ENCODE measurements around the gene PPP1R1A.

Gene PPP1R1A

DNA sequence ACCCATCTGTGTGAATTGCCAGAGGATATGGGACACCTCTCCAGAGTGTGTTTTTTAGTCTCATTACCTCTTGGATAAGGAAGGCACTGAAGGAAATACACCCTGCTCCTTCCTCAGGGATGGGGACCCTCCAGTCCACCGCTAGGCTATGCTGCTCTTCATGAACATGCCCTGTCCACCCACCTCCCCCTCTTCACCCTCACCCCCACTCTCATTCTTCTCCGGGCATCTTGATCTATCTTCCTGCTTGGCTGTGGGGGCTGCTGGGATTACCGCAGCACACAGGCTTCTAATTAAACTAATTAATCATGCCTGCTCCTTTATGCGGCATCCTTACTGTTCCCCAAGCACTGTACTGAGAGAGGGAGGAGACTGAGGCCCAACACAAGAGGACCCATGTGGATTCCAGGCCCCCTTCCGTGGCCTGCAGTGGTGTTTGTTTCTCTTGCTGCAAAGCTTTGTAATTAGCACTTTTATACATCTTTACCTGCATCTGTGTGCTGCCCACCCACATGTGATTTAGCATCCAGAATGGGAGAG, 46.6 kb downstream of the PPP1R1A start:
- Histone ChIP-seq H3K27me3 (ENCODE audit: control insufficient read depth, insufficient read depth, low read length) (no peaks in the 10 kb centered on the region), H3K27ac (ENCODE audit: low read length) (no peak overlapping the region), H3K36me3 (ENCODE audit: control insufficient read depth, insufficient read depth, low read length) (no peaks in the 10 kb centered on the region), H3K4me1 (ENCODE audit: control insufficient read depth, insufficient read depth, low read length) (no peaks in the 10 kb centered on the region), H3K4me3 (ENCODE audit: low read length) (no peak overlapping the region), H3K9me3 (ENCODE audit: control insufficient read depth, insufficient read depth, low read length) (no peaks in the 10 kb centered on the region)
- no CpG with 5 or more reads among the region's 5 CpGs for WGBS (ENCODE audit: insufficient coverage, insufficient read length)
- no peak for DNase-seq (ENCODE audit: low read depth, low spot score)

DNA sequence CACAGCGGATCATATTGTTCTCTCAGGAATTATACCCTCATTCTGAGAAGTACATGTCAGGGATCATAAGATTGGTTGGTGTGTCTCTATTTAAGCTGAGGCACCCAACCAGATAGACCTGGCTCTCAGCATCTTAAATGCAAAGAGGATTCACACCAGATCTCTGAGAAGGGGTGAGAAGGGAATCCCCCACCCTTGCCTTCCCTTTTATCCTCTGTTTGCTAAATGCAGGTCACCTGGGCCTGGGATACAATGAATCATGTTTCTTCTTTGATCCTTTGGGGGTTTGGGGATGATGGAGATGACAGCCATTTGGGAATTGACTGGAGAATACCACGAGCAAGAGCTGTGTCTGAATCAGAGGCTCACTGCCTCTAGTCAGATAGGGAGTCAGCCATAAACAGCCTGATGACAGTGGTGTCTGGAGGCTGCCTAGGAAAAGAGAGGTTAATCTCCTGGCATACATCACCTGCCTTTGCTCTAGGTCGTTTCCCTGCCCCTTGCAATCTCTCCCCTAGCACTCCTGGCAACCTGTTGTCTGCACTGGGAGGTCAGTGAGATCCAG, 50.2 kb downstream of the PPP1R1A start:
- H3K27ac ChIP-seq (ENCODE audit: low read length) = no peak overlapping the region
- no peaks in the 10 kb centered on the region for H3K36me3 ChIP-seq (ENCODE audit: control insufficient read depth, insufficient read depth, low read length)
- H3K9me3 ChIP-seq (ENCODE audit: control insufficient read depth, insufficient read depth, low read length) = no peaks in the 10 kb centered on the region
- H3K27me3 ChIP-seq (ENCODE audit: control insufficient read depth, insufficient read depth, low read length) = no peaks in the 10 kb centered on the region
- no peaks in the 10 kb centered on the region for H3K4me1 ChIP-seq (ENCODE audit: control insufficient read depth, insufficient read depth, low read length)
- DNase-seq (ENCODE audit: low read depth, low spot score) = no peak
- H3K4me3 ChIP-seq (ENCODE audit: low read length) = no peak overlapping the region
- WGBS (ENCODE audit: insufficient coverage, insufficient read length) = no CpG with 5 or more reads among the region's 3 CpGs

DNA sequence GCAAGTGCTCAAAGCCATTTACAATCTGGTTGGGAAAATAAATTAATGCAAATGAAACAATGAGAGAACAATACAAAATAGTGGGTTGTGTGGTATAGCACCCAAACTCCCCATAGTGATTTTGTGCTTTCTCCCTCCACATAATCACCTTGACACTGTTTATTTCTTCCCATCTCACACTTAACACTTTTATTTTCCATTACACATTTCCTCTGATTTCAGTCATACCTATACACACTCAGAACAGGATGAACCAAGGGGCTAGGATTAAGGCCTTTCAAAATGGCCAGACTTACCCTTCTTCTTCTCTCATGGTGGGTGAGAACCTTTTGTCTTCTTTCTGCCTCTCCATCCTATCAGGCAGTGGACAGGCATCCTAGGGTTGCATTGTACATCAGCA, 53.0 kb downstream of the PPP1R1A start:
- Histone ChIP-seq H3K36me3 (ENCODE audit: control insufficient read depth, insufficient read depth, low read length) (no peaks in the 10 kb centered on the region), H3K4me3 (ENCODE audit: low read length) (no peak overlapping the region), H3K27me3 (ENCODE audit: control insufficient read depth, insufficient read depth, low read length) (no peaks in the 10 kb centered on the region), H3K4me1 (ENCODE audit: control insufficient read depth, insufficient read depth, low read length) (no peaks in the 10 kb centered on the region), H3K27ac (ENCODE audit: low read length) (no peak overlapping the region), H3K9me3 (ENCODE audit: control insufficient read depth, insufficient read depth, low read length) (no peaks in the 10 kb centered on the region)
- DNase-seq (ENCODE audit: low read depth, low spot score) = no peak

DNA sequence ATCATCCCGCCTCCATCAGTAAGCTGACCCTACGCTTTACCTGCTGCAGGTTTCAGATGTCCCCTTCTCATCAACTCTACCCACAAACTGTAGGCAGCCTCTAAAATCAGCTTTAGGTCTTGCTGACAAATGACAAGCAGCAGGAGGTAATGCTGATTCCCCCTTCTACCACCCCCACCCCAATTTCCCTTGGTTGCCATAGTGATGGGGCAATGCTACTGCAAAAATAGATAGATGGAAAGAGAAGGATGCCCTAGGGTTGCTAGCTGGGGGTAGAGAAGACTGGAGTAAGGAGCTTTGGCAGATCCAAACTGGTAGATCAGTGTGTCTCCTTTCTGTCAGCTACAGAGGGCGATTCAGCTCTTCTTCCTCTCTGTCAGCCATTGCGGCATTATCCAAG, 58.9 kb downstream of the PPP1R1A start:
- H3K9me3 ChIP-seq (ENCODE audit: control insufficient read depth, insufficient read depth, low read length) = no peaks in the 10 kb centered on the region
- H3K27ac ChIP-seq (ENCODE audit: low read length) = no peak overlapping the region
- H3K4me3 ChIP-seq (ENCODE audit: low read length) = no peak overlapping the region
- no peak for DNase-seq (ENCODE audit: low read depth, low spot score)
- H3K4me1 ChIP-seq (ENCODE audit: control insufficient read depth, insufficient read depth, low read length) = peaks cover 1% of the 10 kb centered on the region; the same call in 1 of the 2 replicates
- H3K36me3 ChIP-seq (ENCODE audit: control insufficient read depth, insufficient read depth, low read length) = no peaks in the 10 kb centered on the region
- no CpG with 5 or more reads among the region's 4 CpGs for WGBS (ENCODE audit: insufficient coverage, insufficient read length)
- no peaks in the 10 kb centered on the region for H3K27me3 ChIP-seq (ENCODE audit: control insufficient read depth, insufficient read depth, low read length)
